OCI-LY7 (cell line): ENCODE data around the gene KCNK6. TPM values are rescaled to one million over a fixed set of nuclear protein-coding genes. Genes with fewer than 3 reads are reported as not detected.

Source experiments
- BruUV-seq: library from RNA; stranded (reverse); fragments of 400-500 nt; replicated peaks from 2 replicates; lab custom pipeline; 2021; lab: Mats Ljungman, UMichigan
- CTCF ChIA-PET: fragments of 300-600 bp; sonication (Branson Sonifier 250); formaldehyde crosslinking; loops from one replicate; lab custom pipeline; 2022; ENCODE audit warnings: antibody characterized with exemption; ENCODE audit not compliant: unreplicated experiment; lab: Charles Lee
- POLR2A ChIA-PET: fragments of 300-600 bp; sonication (Branson Sonifier 250); formaldehyde crosslinking; loops from one replicate; lab custom pipeline; 2022; ENCODE audit warnings: antibody characterized with exemption; lab: Charles Lee
- DNase-seq: peaks from one replicate; pipeline ENCODE4 v3.0.0-alpha.2; 2015; ENCODE audit warnings: low spot score
- H2AFZ ChIP-seq: fragments of 200-600 bp; sonication (generic), shearing (Covaris generic); 2 replicates; pipeline ENCODE4 v1.6.1; 2014; ENCODE audit warnings: mild to moderate bottlenecking, antibody characterized with exemption, low read length, moderate library complexity
- H3K27ac ChIP-seq: fragments of 200-600 bp; sonication (generic); 2 replicates; pipeline ENCODE4 v1.5.1; 2014; ENCODE audit warnings: mixed run types, low read depth, mild to moderate bottlenecking, moderate library complexity, low read length, inconsistent platforms; ENCODE audit not compliant: poor library complexity, severe bottlenecking
- H3K36me3 ChIP-seq: fragments of 200-600 bp; sonication (generic); 2 replicates; pipeline ENCODE4 v1.6.1; 2014; ENCODE audit warnings: mild to moderate bottlenecking, antibody characterized with exemption, low read length, moderate library complexity, mixed read lengths; ENCODE audit not compliant: insufficient read depth
- H3K4me1 ChIP-seq: fragments of 200-600 bp; sonication (generic); 2 replicates; pipeline ENCODE4 v1.5.1; 2014; ENCODE audit warnings: mild to moderate bottlenecking, low read length; ENCODE audit not compliant: insufficient read depth, poor library complexity, severe bottlenecking
- H3K4me2 ChIP-seq: fragments of 200-600 bp; sonication (generic); 2 replicates; pipeline ENCODE4 v1.6.1; 2014; ENCODE audit warnings: mild to moderate bottlenecking, low read length
- H3K4me3 ChIP-seq: fragments of 200-600 bp; sonication (generic); 2 replicates; pipeline ENCODE4 v1.5.1; 2014; ENCODE audit warnings: mild to moderate bottlenecking, low read depth, low read length; ENCODE audit not compliant: poor library complexity, severe bottlenecking
- H3K79me2 ChIP-seq: fragments of 200-600 bp; sonication (generic); 2 replicates; pipeline ENCODE4 v1.6.1; 2016; ENCODE audit warnings: low read depth, mild to moderate bottlenecking, low read length, moderate library complexity, mixed read lengths; ENCODE audit not compliant: insufficient read depth
- H3K9me2 ChIP-seq: fragments of 200-600 bp; sonication (generic); 2 replicates; pipeline ENCODE4 v1.6.1; 2016; ENCODE audit warnings: mild to moderate bottlenecking, low read length, mixed read lengths; ENCODE audit not compliant: insufficient read depth
- H3K9me3 ChIP-seq: fragments of 200-600 bp; sonication (generic); 2 replicates; pipeline ENCODE4 v1.6.1; 2014; ENCODE audit warnings: mild to moderate bottlenecking, mixed run types, low read length, mixed read lengths
- H4K20me1 ChIP-seq: fragments of 200-600 bp; sonication (generic); 2 replicates; pipeline ENCODE4 v1.6.1; 2014; ENCODE audit warnings: mild to moderate bottlenecking, antibody characterized with exemption, low read length, moderate library complexity, mixed read lengths; ENCODE audit not compliant: insufficient read depth
- CTCF ChIP-seq: fragments of 200-600 bp; sonication (generic); conservative IDR thresholded peaks from 2 replicates; pipeline ENCODE4 v1.5.1; 2014; ENCODE audit warnings: mild to moderate bottlenecking, antibody characterized with exemption, low read length, moderate library complexity, mixed read lengths
- EZH2phosphoT487 ChIP-seq: fragments of 200-600 bp; sonication (generic); IDR thresholded peaks from 2 replicates; pipeline ENCODE4 v1.6.1; 2018; ENCODE audit warnings: low read depth, borderline replicate concordance, mild to moderate bottlenecking, mixed run types, antibody characterized with exemption, low read length, moderate library complexity, mixed read lengths
- intact Hi-C: fragments of 100-400 bp; cut with micrococcal nuclease; formaldehyde crosslinking; loops from one replicate; pipeline ENCODE4 v1.10.0; 2022; ENCODE audit not compliant: unreplicated experiment
- total RNA-seq, 2 experiments: library from RNA; depleted of rRNA in 1 of 2; stranded (reverse); fragments of >200 nt in 1 of 2; shearing (Covaris generic) in 1 of 2; gene quantifications; 2 replicates each; pipeline ENCODE4 v1.2.3, GENCODE V29; 2014 to 2022

Gene KCNK6
- total RNA-seq, 2 experiments from 2014 or later, result 1.7 to 6.9 TPM

- no peaks in the 10 kb centered on the region for H3K36me3 ChIP-seq
- ChIA-PET CTCF (no interaction called here), POLR2A (no interaction called here)
- H3K4me1 ChIP-seq, result peaks cover 6% of the 10 kb centered on the region
- DNase-seq, result no peak
- H3K9me3 ChIP-seq, result no peaks in the 10 kb centered on the region
- H3K4me3 ChIP-seq, result no peak overlapping the region
- no peaks in the 10 kb centered on the region for H3K79me2 ChIP-seq
- TF ChIP-seq EZH2phosphoT487, result no peak
- no peak for TF ChIP-seq CTCF
- H3K9me2 ChIP-seq, result no peaks in the 10 kb centered on the region
- BruUV-seq, result no TSS peak
- H3K27ac ChIP-seq, result no peak overlapping the region
- H3K4me2 ChIP-seq, result no peak overlapping the region
- no peaks in the 10 kb centered on the region for H4K20me1 ChIP-seq
- intact Hi-C loops, result no loop called here
- no peak overlapping the region for H2AFZ ChIP-seq
These were observed 49.9 kb downstream of the KCNK6 start for GRCh38 chr19:38369584-38369983.

- no peaks in the 10 kb centered on the region for H3K9me2 ChIP-seq
- ChIA-PET CTCF (no interaction called here), POLR2A (no interaction called here)
- no peaks in the 10 kb centered on the region for H3K9me3 ChIP-seq
- peaks cover 6% of the 10 kb centered on the region for H3K4me1 ChIP-seq
- H3K36me3 ChIP-seq, result no peaks in the 10 kb centered on the region
- TF ChIP-seq EZH2phosphoT487, result no peak
- TF ChIP-seq CTCF, result no peak
- H3K79me2 ChIP-seq, result peaks cover 5% of the 10 kb centered on the region
- no peaks in the 10 kb centered on the region for H4K20me1 ChIP-seq
- H3K4me3 ChIP-seq, result no peak overlapping the region
- no peak overlapping the region for H3K4me2 ChIP-seq
- no peak overlapping the region for H3K27ac ChIP-seq
- intact Hi-C loops, result no loop called here
- no peak for DNase-seq
- no TSS peak for BruUV-seq
- H2AFZ ChIP-seq, result no peak overlapping the region
These were observed 50.7 kb downstream of the KCNK6 start for GRCh38 chr19:38370299-38370698.

GRCh38 chr19:38371081-38371480 is 51.4 kb downstream of the KCNK6 start:
- no peak overlapping the region for H2AFZ ChIP-seq

More at GRCh38 chr19:38371081-38371480, 51.4 kb downstream of the KCNK6 start:
- H3K27ac ChIP-seq, result no peak overlapping the region
- no peaks in the 10 kb centered on the region for H3K9me2 ChIP-seq
- H3K79me2 ChIP-seq, result peaks cover 13% of the 10 kb centered on the region
- peaks cover 4% of the 10 kb centered on the region; the same call in 1 of the 2 replicates for H4K20me1 ChIP-seq
- H3K9me3 ChIP-seq, result no peaks in the 10 kb centered on the region
- BruUV-seq, result no TSS peak
- CTCF ChIA-PET, result no interaction called here
- TF ChIP-seq CTCF, result no peak
- TF ChIP-seq EZH2phosphoT487, result no peak
- POLR2A ChIA-PET, result no interaction called here
- no peak for DNase-seq
- H3K4me3 ChIP-seq, result no peak overlapping the region
- no peak overlapping the region for H3K4me2 ChIP-seq
- H3K36me3 ChIP-seq, result peaks cover 1% of the 10 kb centered on the region
- intact Hi-C loops, result no loop called here
- peaks cover 14% of the 10 kb centered on the region for H3K4me1 ChIP-seq
